ENCODE data around the gene RUNX1. TPM values are rescaled to one million over a fixed set of nuclear protein-coding genes. Genes with fewer than 3 reads are reported as not detected.
A peak's percentile ranks its signal among the peaks of the same experiment; 100 is the strongest.

RUNX1 gene
- total and polyA plus RNA-seq, 10 of the 15 experiments (the other 5 are each of a cell fraction or from before 2014, with no cell fraction given) = 0.90 to 15.2 (median 4.1) TPM

- TF ChIP-seq HDGF (IDR thresholded peaks at IDR 0.05) = no peak
- TF ChIP-seq, protein P1, sequence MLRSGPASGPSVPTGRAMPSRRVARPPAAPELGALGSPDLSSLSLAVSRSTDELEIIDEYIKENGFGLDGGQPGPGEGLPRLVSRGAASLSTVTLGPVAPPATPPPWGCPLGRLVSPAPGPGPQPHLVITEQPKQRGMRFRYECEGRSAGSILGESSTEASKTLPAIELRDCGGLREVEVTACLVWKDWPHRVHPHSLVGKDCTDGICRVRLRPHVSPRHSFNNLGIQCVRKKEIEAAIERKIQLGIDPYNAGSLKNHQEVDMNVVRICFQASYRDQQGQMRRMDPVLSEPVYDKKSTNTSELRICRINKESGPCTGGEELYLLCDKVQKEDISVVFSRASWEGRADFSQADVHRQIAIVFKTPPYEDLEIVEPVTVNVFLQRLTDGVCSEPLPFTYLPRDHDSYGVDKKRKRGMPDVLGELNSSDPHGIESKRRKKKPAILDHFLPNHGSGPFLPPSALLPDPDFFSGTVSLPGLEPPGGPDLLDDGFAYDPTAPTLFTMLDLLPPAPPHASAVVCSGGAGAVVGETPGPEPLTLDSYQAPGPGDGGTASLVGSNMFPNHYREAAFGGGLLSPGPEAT (IDR thresholded peaks at IDR 0.05; ENCODE audit: low read depth) = no peak
- no peak for TF ChIP-seq FOXM1 (IDR thresholded peaks at IDR 0.05; ENCODE audit: low read depth, low read length)
- no peak for TF ChIP-seq HDAC2 (IDR thresholded peaks at IDR 0.05)
- TF ChIP-seq IKZF1 (conservative IDR thresholded peaks at IDR 0.05) = no peak
- TF ChIP-seq IRF4 (IDR thresholded peaks at IDR 0.05; ENCODE audit: low read depth, low read length) = no peak
- no peak for TF ChIP-seq POLR2AphosphoS5 (IDR thresholded peaks at IDR 0.05; ENCODE audit: low read length)
- no peak for TF ChIP-seq ZZZ3 (IDR thresholded peaks at IDR 0.05; ENCODE audit: control insufficient read depth, insufficient read length, low read depth)
- TF ChIP-seq CBX3 (IDR thresholded peaks at IDR 0.05; ENCODE audit: borderline replicate concordance, low read depth) = no peak
- TF ChIP-seq, protein P2, sequence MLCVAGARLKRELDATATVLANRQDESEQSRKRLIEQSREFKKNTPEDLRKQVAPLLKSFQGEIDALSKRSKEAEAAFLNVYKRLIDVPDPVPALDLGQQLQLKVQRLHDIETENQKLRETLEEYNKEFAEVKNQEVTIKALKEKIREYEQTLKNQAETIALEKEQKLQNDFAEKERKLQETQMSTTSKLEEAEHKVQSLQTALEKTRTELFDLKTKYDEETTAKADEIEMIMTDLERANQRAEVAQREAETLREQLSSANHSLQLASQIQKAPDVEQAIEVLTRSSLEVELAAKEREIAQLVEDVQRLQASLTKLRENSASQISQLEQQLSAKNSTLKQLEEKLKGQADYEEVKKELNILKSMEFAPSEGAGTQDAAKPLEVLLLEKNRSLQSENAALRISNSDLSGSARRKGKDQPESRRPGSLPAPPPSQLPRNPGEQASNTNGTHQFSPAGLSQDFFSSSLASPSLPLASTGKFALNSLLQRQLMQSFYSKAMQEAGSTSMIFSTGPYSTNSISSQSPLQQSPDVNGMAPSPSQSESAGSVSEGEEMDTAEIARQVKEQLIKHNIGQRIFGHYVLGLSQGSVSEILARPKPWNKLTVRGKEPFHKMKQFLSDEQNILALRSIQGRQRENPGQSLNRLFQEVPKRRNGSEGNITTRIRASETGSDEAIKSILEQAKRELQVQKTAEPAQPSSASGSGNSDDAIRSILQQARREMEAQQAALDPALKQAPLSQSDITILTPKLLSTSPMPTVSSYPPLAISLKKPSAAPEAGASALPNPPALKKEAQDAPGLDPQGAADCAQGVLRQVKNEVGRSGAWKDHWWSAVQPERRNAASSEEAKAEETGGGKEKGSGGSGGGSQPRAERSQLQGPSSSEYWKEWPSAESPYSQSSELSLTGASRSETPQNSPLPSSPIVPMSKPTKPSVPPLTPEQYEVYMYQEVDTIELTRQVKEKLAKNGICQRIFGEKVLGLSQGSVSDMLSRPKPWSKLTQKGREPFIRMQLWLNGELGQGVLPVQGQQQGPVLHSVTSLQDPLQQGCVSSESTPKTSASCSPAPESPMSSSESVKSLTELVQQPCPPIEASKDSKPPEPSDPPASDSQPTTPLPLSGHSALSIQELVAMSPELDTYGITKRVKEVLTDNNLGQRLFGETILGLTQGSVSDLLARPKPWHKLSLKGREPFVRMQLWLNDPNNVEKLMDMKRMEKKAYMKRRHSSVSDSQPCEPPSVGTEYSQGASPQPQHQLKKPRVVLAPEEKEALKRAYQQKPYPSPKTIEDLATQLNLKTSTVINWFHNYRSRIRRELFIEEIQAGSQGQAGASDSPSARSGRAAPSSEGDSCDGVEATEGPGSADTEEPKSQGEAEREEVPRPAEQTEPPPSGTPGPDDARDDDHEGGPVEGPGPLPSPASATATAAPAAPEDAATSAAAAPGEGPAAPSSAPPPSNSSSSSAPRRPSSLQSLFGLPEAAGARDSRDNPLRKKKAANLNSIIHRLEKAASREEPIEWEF (IDR thresholded peaks at IDR 0.05; ENCODE audit: insufficient replicate concordance, low read depth, low read length) = no peak
- TF ChIP-seq LARP7 (IDR thresholded peaks at IDR 0.05) = no peak
- TF ChIP-seq TBL1XR1 (IDR thresholded peaks at IDR 0.05; ENCODE audit: low read depth, low read length) = no peak
- no peak for TF ChIP-seq GATAD2B (conservative IDR thresholded peaks at IDR 0.05; ENCODE audit: low read depth)
- 72% methylated on average over 3 of the region's 3 CpGs for WGBS (ENCODE audit: insufficient coverage, insufficient replicate concordance, low lambda C conversion rate, missing lambda C conversion rate)
- in situ Hi-C loops (cut with MboI) (no loop called here), intact Hi-C loops (cut with micrococcal nuclease; ENCODE audit: unreplicated experiment) (no loop called here)
- Histone ChIP-seq H3K4me2 (ENCODE audit: control insufficient read depth, insufficient read depth) (no peak overlapping the region), H3K4me1 (ENCODE audit: control insufficient read depth, insufficient read depth, low read length) (no peaks in the 10 kb centered on the region), H3K36me3 (ENCODE audit: control insufficient read depth in 2 of 2, insufficient read depth in 2 of 2, low read length in 1 of 2) (no peaks in the 10 kb centered on the region; a peak in 1 of 4 replicates), H3K9ac (ENCODE audit: control insufficient read depth, insufficient read depth, low read length) (no peak overlapping the region), H3K9me3 (replicated peaks; ENCODE audit: control insufficient read depth, insufficient read depth, low read length) (no peaks in the 10 kb centered on the region), H3K27me3 (replicated peaks in 1 of 2; ENCODE audit: control insufficient read depth in 2 of 2, insufficient read depth in 2 of 2, low read length in 1 of 2) (no peaks in the 10 kb centered on the region; a peak in 1 of 4 replicates), H2AFZ (ENCODE audit: control insufficient read depth, low read depth, low read length) (no peak overlapping the region), H3K27ac (ENCODE audit: control insufficient read depth, insufficient read depth) (no peak overlapping the region), H3K4me3 (no peak overlapping the region), H3K79me2 (ENCODE audit: control insufficient read depth, insufficient read depth, low read length) (no peaks in the 10 kb centered on the region), H4K20me1 (ENCODE audit: control insufficient read depth, insufficient read depth) (no peaks in the 10 kb centered on the region)
- no peak for ATAC-seq
- no peak for FAIRE-seq
- TSS peak; percentile 53 for BruUV-seq (replicated peaks)
- ChIA-PET CTCF (no interaction called here), RAD21 (ENCODE audit: unreplicated experiment) (no interaction called here), SMC1A (ENCODE audit: uncharacterized antibody, unreplicated experiment) (no interaction called here), POLR2A (no interaction called here)
- no peak for DNase-seq (ENCODE audit: low read depth, low spot score)
These were observed 258.3 kb downstream of the RUNX1 start for GRCh38 chr21:34790834-34791233.

Measured in GM12878 (cell line).